ENCODE data around the gene TCERG1L.
"Not testable (repeated sequence)": the region's sequence is repeated elsewhere in the genome, so short reads cannot be mapped to it uniquely, and the experiment has no call there.

The TCERG1L gene

GRCh38 chr10:131144711-131145375 lies 166.7 kb downstream of the TCERG1L start:
- no peak for DNase-seq (ENCODE audit: low read depth in 1 of 2, low spot score in 1 of 2)
- no peak for TF ChIP-seq JUND (IDR thresholded peaks at IDR 0.05; ENCODE audit: low read depth)
- in situ Hi-C loops (cut with HindIII; ENCODE audit: low pct_unique_long_range_greater_than_20kb, low sequenced_read_pairs) = no loop called here

GRCh38 chr10:131144196-131144595 lies 167.3 kb downstream of the TCERG1L start:
- TF ChIP-seq JUND (IDR thresholded peaks at IDR 0.05; ENCODE audit: low read depth) = no peak
- in situ Hi-C loops (cut with HindIII; ENCODE audit: low pct_unique_long_range_greater_than_20kb, low sequenced_read_pairs) = no loop called here
- no peak for DNase-seq (ENCODE audit: low read depth in 1 of 2, low spot score in 1 of 2)

GRCh38 chr10:131143425-131144165 lies 167.9 kb downstream of the TCERG1L start:
- in situ Hi-C loops (cut with HindIII; ENCODE audit: low pct_unique_long_range_greater_than_20kb, low sequenced_read_pairs) = no loop called here
- DNase-seq (ENCODE audit: low read depth in 1 of 2, low spot score in 1 of 2) = no peak
- no peak for TF ChIP-seq JUND (IDR thresholded peaks at IDR 0.05; ENCODE audit: low read depth)

- in situ Hi-C loops (cut with HindIII; ENCODE audit: low pct_unique_long_range_greater_than_20kb, low sequenced_read_pairs) = no loop called here
- no peak for TF ChIP-seq JUND (IDR thresholded peaks at IDR 0.05; ENCODE audit: low read depth)
- peak in 1 of 2 experiments; percentile 25 for DNase-seq (ENCODE audit: low read depth in 1 of 2, low spot score in 1 of 2)
Measured at GRCh38 chr10:131142517-131143380, 168.8 kb downstream of the TCERG1L start.

- DNase-seq (ENCODE audit: low read depth in 1 of 2, low spot score in 1 of 2) = no peak
- in situ Hi-C loops (cut with HindIII; ENCODE audit: low pct_unique_long_range_greater_than_20kb, low sequenced_read_pairs) = no loop called here
- no peak for TF ChIP-seq JUND (IDR thresholded peaks at IDR 0.05; ENCODE audit: low read depth)
Measured at GRCh38 chr10:131141645-131142516, 169.6 kb downstream of the TCERG1L start.

DNA sequence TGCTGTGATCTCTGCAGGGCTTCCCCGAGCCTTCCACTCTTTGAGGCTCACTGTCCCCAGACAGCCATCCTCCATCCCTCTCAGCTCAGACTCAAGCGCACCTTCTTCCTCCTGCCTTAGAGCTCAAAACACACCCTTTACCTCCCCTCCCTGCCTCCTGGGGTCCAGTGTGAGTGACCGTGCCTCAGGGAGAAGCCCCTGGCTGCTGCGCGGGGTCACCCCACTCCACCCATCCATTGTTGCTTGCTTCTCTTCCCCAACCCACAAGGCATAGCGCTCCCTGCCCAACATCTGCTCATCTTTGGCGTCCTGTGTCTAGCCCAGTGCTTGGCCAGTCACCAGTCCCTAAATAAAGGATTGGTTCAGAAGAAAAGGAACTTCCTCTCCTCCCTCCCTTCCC lies 170.3 kb downstream of the TCERG1L start:
- DNase-seq (ENCODE audit: low read depth in 1 of 2, low spot score in 1 of 2) = no peak
- in situ Hi-C loops (cut with HindIII; ENCODE audit: low pct_unique_long_range_greater_than_20kb, low sequenced_read_pairs) = no loop called here
- TF ChIP-seq JUND (IDR thresholded peaks at IDR 0.05; ENCODE audit: low read depth) = no peak

GRCh38 chr10:131140606-131141005 lies 170.9 kb downstream of the TCERG1L start:
- no peak for TF ChIP-seq JUND (IDR thresholded peaks at IDR 0.05; ENCODE audit: low read depth)
- no peak for DNase-seq (ENCODE audit: low read depth in 1 of 2, low spot score in 1 of 2)
- in situ Hi-C loops (cut with HindIII; ENCODE audit: low pct_unique_long_range_greater_than_20kb, low sequenced_read_pairs) = no loop called here

GRCh38 chr10:131137223-131137622 lies 174.3 kb downstream of the TCERG1L start:
- no peak for DNase-seq (ENCODE audit: low read depth in 1 of 2, low spot score in 1 of 2)
- in situ Hi-C loops (cut with HindIII; ENCODE audit: low pct_unique_long_range_greater_than_20kb, low sequenced_read_pairs) = no loop called here
- TF ChIP-seq JUND (IDR thresholded peaks at IDR 0.05; ENCODE audit: low read depth) = no peak

DNA sequence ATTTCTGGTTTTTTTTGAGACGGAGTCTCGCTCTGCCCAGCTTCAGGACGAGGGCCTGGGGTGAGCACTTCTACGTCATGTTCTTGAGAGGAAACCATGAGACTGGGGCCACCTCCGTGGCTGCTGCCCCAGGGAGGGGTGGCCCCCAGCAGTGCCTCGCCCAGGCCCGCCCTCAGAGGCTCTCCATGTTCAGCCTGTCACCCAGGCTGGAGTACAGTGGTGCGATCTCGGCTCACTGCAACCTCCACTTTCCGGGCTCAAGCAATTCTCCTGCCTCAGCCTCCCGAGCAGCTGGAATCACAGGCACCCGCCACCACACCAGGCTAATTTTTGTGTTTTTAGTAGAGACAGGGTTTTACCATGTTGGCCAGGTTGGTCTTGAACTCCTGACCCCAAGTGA lies 175.2 kb downstream of the TCERG1L start:
- in situ Hi-C loops (cut with HindIII; ENCODE audit: low pct_unique_long_range_greater_than_20kb, low sequenced_read_pairs); DNase-seq (ENCODE audit: low read depth in 1 of 2, low spot score in 1 of 2): not testable (repeated sequence)

DNA sequence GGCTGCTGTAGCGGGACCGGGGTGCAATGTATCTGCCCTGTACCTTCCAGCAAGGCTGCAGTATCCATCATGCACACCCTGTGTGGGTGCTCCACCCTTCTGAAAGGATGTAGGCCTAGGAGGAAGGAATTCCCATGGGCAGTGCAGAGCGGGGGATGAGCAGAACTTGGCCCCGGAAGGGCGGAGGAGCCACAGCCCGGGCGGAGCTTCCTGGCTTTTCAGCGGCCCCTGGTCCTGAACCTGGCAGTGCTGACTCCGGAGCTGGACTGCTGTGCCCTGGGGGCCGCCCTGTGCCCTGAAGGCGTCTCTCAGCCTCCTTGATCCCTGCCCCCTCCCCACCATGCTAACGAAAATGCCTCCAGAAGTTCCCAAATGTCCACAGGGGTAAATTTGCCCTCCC lies 175.8 kb downstream of the TCERG1L start:
- DNase-seq (ENCODE audit: low read depth in 1 of 2, low spot score in 1 of 2) = no peak
- in situ Hi-C loops (cut with HindIII; ENCODE audit: low pct_unique_long_range_greater_than_20kb, low sequenced_read_pairs) = no loop called here
- no peak for TF ChIP-seq JUND (IDR thresholded peaks at IDR 0.05; ENCODE audit: low read depth)

- no peak for TF ChIP-seq JUND (IDR thresholded peaks at IDR 0.05; ENCODE audit: low read depth)
- in situ Hi-C loops (cut with HindIII; ENCODE audit: low pct_unique_long_range_greater_than_20kb, low sequenced_read_pairs) = no loop called here
- no peak for DNase-seq (ENCODE audit: low read depth in 1 of 2, low spot score in 1 of 2)
Measured at GRCh38 chr10:131134651-131135050, 176.9 kb downstream of the TCERG1L start.

DNA sequence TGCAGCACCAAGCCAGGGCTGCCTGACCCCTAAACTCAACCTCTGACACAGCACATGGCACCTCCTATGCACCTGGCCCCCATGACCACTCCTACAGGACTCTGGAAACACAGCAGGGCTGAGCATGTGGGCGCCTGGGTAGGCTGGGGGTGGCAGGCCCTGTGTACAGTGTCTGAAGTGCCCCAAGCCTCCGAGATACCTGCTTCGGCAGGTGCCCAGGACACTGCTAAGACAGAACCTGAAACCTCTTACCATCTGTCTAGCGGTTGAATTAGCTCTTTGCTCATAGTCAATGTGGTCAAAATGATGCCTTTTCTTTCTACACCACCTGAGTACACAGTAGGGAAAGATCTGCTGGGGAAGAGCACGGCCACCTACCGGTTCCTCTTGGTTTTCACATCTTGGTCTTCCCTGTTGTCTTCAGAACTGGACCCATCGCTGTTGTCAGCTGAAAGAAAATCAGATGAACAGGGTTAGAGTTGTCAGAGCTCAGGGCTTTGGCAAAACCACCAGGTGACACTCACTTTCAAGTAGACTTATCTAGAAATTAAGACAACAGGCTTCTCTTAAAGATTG lies 177.4 kb downstream of the TCERG1L start:
- no peak for TF ChIP-seq JUND (IDR thresholded peaks at IDR 0.05; ENCODE audit: low read depth)
- DNase-seq (ENCODE audit: low read depth in 1 of 2, low spot score in 1 of 2) = peak in 1 of 2 experiments; percentile 46
- in situ Hi-C loops (cut with HindIII; ENCODE audit: low pct_unique_long_range_greater_than_20kb, low sequenced_read_pairs) = no loop called here
